BE2C (cell line): ENCODE measurements around the gene PHOX2B.

Experiments used
- DNase-seq: peaks from one replicate; pipeline ENCODE4 v3.0.0-alpha.2; 2020
- H3K27me3 ChIP-seq: fragments of 250-450 bp; sonication (Bioruptor Pico); 2 replicates; pipeline ENCODE4 v1.5.1; 2020; ENCODE audit warnings: mild to moderate bottlenecking
- H3K36me3 ChIP-seq: fragments of 250-450 bp; sonication (Bioruptor Pico); 2 replicates; pipeline ENCODE4 v1.5.1; 2020; ENCODE audit warnings: mild to moderate bottlenecking
- H3K4me1 ChIP-seq: fragments of 250-450 bp; sonication (Bioruptor Pico); 2 replicates; pipeline ENCODE4 v1.5.1; 2020
- H3K4me3 ChIP-seq: 2 replicates; pipeline ENCODE4 v1.5.1; 2011; ENCODE audit warnings: low read depth, low read length
- H3K9me3 ChIP-seq: fragments of 250-450 bp; sonication (Bioruptor Pico); 2 replicates; pipeline ENCODE4 v1.5.1; 2020
- TF ChIP-seq, protein P1 (sequence below): IDR thresholded peaks from 2 replicates; pipeline ENCODE4 v1.5.1; 2012; ENCODE audit warnings: mild to moderate bottlenecking, low read depth, low read length

PHOX2B gene

DNA sequence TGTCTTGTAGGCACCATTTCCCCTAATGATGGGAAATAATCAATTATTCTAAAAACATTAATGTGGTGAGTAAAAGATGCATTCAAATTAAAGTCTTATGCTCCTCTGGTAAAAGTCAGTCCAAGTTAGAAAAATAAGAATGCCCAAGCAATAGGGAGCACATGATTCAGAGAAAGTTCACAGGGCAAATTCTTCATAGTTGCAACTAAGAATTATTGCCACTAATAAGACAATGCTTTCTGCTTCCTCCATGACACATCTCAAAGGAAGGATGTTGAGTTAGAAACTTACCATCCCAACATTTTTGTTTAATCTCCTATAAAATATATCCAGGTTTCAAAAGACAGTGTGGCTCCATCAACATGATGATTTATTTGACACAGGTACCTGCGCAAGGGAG is 26.3 kb downstream of the PHOX2B start:
- Histone ChIP-seq H3K4me3 (no peak overlapping the region), H3K4me1 (peaks cover 3% of the 10 kb centered on the region; the same call in 1 of the 2 replicates), H3K36me3 (no peaks in the 10 kb centered on the region), H3K27me3 (no peaks in the 10 kb centered on the region), H3K9me3 (no peaks in the 10 kb centered on the region; the same call in 1 of the 2 replicates)
- no peak for DNase-seq
- TF ChIP-seq, protein P1, sequence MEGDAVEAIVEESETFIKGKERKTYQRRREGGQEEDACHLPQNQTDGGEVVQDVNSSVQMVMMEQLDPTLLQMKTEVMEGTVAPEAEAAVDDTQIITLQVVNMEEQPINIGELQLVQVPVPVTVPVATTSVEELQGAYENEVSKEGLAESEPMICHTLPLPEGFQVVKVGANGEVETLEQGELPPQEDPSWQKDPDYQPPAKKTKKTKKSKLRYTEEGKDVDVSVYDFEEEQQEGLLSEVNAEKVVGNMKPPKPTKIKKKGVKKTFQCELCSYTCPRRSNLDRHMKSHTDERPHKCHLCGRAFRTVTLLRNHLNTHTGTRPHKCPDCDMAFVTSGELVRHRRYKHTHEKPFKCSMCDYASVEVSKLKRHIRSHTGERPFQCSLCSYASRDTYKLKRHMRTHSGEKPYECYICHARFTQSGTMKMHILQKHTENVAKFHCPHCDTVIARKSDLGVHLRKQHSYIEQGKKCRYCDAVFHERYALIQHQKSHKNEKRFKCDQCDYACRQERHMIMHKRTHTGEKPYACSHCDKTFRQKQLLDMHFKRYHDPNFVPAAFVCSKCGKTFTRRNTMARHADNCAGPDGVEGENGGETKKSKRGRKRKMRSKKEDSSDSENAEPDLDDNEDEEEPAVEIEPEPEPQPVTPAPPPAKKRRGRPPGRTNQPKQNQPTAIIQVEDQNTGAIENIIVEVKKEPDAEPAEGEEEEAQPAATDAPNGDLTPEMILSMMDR = no peak

DNA sequence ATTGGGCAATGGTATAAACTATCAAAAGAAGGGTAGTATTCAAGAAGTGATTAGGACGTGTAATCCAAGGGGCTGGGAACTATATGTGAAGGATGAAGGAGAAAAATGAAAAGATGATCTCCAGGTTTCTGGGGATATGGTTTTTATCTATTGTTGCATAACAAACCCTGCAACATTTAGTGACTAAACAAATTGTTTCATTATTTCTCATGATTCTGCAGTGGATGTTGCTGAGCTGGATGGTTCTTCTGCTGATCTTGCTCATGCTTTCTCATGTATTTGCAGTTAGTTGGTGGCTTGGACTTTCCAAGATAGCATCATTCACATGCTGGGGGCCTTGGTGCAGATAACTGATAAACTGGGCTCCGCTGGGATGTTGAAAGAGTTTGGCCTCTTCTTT is 29.1 kb downstream of the PHOX2B start:
- DNase-seq = no peak
- TF ChIP-seq, protein P1 = no peak

DNA sequence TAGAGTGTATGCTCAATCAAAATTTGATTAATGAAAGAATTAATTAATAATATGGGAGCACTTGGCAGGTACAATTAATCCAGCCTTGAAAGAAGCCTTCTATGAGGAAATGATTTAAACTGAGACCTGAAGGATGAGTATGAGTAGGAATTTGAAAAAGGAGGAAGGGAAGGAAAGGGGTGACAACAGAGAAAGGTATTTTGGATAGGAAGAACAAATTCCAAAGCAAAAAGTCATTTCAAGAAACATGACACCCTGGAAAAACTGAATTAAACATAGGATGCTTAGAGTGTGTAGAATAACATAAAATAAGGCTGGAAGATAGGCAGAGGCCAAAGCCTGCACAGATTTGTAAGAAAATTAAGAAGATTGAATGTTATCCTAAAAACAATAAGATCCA is 29.6 kb downstream of the PHOX2B start:
- TF ChIP-seq, protein P1 = no peak
- Histone ChIP-seq H3K9me3 (no peaks in the 10 kb centered on the region), H3K36me3 (no peaks in the 10 kb centered on the region), H3K4me1 (peaks cover 8% of the 10 kb centered on the region; the same call in 1 of the 2 replicates), H3K4me3 (no peak overlapping the region), H3K27me3 (no peaks in the 10 kb centered on the region)
- no peak for DNase-seq

More for the DNA sequence above, 29.1 kb downstream of the PHOX2B start:
- Histone ChIP-seq H3K4me3 (no peak overlapping the region), H3K36me3 (no peaks in the 10 kb centered on the region), H3K9me3 (no peaks in the 10 kb centered on the region), H3K27me3 (no peaks in the 10 kb centered on the region), H3K4me1 (peaks cover 5% of the 10 kb centered on the region; the same call in 1 of the 2 replicates)

DNA sequence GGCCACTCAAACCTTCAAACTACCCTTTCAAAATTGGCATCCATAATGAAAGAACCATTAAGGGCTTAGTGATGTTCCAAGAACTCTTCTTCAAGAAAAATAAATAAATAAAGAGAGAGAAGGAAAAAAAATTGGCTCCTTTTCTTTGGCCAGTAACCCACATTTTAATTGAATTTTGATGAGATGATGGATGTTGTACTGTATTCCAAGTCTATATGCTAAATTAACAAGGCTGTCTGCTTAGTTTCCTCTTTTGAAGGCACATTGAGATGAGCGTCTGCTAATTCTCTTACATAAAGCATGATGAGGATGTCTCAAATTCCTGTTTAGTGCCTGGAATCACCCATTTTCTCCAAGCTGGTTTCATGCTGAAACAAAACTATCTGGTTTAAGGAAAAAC is 33.4 kb downstream of the PHOX2B start:
- peaks cover 8% of the 10 kb centered on the region; the same call in 1 of the 2 replicates for H3K4me1 ChIP-seq

DNA sequence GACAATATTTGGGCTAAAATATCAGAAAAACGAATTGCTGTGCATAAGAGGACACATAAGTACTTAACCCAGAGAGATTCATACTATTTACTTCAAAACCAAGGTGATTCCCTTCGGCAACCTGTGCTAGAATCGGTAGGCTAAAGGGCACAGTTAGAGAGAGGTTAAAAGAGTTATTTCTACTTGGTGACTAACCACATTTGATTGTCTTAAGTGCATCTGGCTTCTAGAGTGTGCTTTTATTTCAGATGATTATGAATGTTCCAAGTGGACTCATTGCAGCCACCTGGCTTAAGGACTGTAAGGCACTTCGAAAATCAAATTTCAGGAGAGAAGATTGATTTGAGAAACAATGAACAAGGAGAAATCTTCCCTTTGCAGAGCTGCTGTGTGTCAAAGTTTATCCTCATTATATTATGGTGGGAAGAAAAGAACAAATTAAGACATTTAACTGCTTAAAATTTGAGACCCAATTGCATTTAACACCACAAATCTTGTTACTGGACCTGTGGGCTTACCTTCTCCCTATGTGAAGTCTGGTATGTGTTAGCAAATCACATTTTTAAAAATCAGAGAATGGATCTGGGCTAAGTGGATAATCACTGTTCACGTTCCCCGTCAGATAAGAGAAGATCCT is 34.0 kb downstream of the PHOX2B start:
- H3K27me3 ChIP-seq = no peaks in the 10 kb centered on the region
- H3K4me1 ChIP-seq = peaks cover 13% of the 10 kb centered on the region
- no peak for DNase-seq
- TF ChIP-seq, protein P1 = no peak
- H3K4me3 ChIP-seq = no peak overlapping the region
- no peaks in the 10 kb centered on the region for H3K9me3 ChIP-seq
- no peaks in the 10 kb centered on the region for H3K36me3 ChIP-seq

More for the DNA sequence above, 33.4 kb downstream of the PHOX2B start:
- H3K9me3 ChIP-seq = no peaks in the 10 kb centered on the region
- TF ChIP-seq, protein P1 = no peak
- H3K4me3 ChIP-seq = no peak overlapping the region
- DNase-seq = no peak
- H3K36me3 ChIP-seq = no peaks in the 10 kb centered on the region
- H3K27me3 ChIP-seq = no peaks in the 10 kb centered on the region

DNA sequence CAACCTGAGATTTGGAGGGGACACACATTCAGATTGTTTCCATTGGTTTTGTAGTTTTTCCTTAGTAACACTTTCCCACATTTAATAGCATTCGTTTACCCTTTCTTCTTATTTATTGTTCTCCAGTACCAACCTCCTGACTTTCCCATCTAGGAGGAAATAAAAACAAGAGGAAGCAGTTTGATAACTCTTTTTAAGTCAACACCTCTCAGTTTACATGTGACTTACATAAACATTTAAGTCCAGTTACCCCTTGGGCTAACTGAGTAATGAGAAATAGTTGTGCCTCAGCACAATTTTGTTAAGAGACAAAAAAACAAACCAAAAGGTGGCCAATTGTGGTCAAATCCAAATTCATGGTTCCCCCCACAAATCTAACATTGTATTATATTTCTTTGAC is 34.8 kb downstream of the PHOX2B start:
- DNase-seq = no peak
- Histone ChIP-seq H3K4me1 (peaks cover 13% of the 10 kb centered on the region), H3K36me3 (no peaks in the 10 kb centered on the region), H3K4me3 (no peak overlapping the region), H3K27me3 (no peaks in the 10 kb centered on the region), H3K9me3 (no peaks in the 10 kb centered on the region)
- TF ChIP-seq, protein P1 = no peak
